IMR-90 (cell line): ENCODE data around the gene ANKRD13D. TPM values are rescaled to one million over a fixed set of nuclear protein-coding genes. Genes with fewer than 3 reads are reported as not detected.

Experiments
- ATAC-seq: fragments of 200-7000 bp; cut with Tn5 transposase; 2 replicates; pipeline ENCODE4 v1.9.1; 2020; ENCODE audit warnings: low read depth, mild to moderate bottlenecking, moderate library complexity
- BruUV-seq: library from RNA; stranded (reverse); fragments of 400-500 nt; replicated peaks from 2 replicates; lab custom pipeline; 2021; lab: Mats Ljungman, UMichigan
- CTCF ChIA-PET: fragments of 300-600 bp; formaldehyde crosslinking; extraction: SDS; loops from one replicate; lab custom pipeline; 2021; ENCODE audit warnings: antibody characterized with exemption; lab: Yijun Ruan, JAX
- POLR2A ChIA-PET: fragments of 300-600 bp; sonication (Branson Sonifier 250); formaldehyde crosslinking; loops from one replicate; lab custom pipeline; 2022; ENCODE audit warnings: antibody characterized with exemption; ENCODE audit not compliant: unreplicated experiment; lab: Charles Lee
- DNase-seq: peaks from one replicate; pipeline ENCODE4 v3.0.0; 2013
- H2AFZ ChIP-seq: replicated peaks from 2 replicates; pipeline ENCODE3; 2013; ENCODE audit warnings: low read length, mild to moderate bottlenecking; ENCODE audit not compliant: poor library complexity
- H2AK5ac ChIP-seq: 2 replicates; pipeline ENCODE4 v1.6.1; 2013; ENCODE audit warnings: low read depth, low read length, inconsistent platforms
- H2AK9ac ChIP-seq: replicated peaks from 2 replicates; pipeline ENCODE3; 2013; ENCODE audit warnings: mild to moderate bottlenecking, low read depth, low read length, moderate library complexity; ENCODE audit not compliant: poor library complexity
- H2BK120ac ChIP-seq: 2 replicates; pipeline ENCODE4 v1.6.1; 2013; ENCODE audit warnings: low read depth, low read length, inconsistent platforms
- H2BK15ac ChIP-seq: 3 replicates; pipeline ENCODE4 v1.6.1; 2013; ENCODE audit warnings: low read depth, low read length, inconsistent platforms
- H2BK20ac ChIP-seq: 2 replicates; pipeline ENCODE4 v1.6.1; 2013; ENCODE audit warnings: low read depth, mild to moderate bottlenecking, inconsistent platforms, low read length, moderate library complexity
- H2BK5ac ChIP-seq: 2 replicates; pipeline ENCODE4 v1.6.1; 2013; ENCODE audit warnings: mild to moderate bottlenecking, low read depth, low read length, inconsistent platforms; ENCODE audit not compliant: poor library complexity, severe bottlenecking
- H3K14ac ChIP-seq: replicated peaks from 2 replicates; pipeline ENCODE4 v1.6.1; 2013; ENCODE audit warnings: low read depth, low read length, inconsistent platforms
- H3K18ac ChIP-seq: 2 replicates; pipeline ENCODE4 v1.6.1; 2013; ENCODE audit warnings: low read depth, low read length, control low read depth
- H3K23ac ChIP-seq: 2 replicates; pipeline ENCODE4 v1.6.1; 2013; ENCODE audit warnings: low read depth, low read length, inconsistent platforms
- H3K27ac ChIP-seq: 2 replicates; pipeline ENCODE4 v1.5.1; 2013; ENCODE audit warnings: mild to moderate bottlenecking, control low read depth, low read length; ENCODE audit not compliant: insufficient read depth
- H3K27me3 ChIP-seq: 2 replicates; pipeline ENCODE4 v1.6.1; 2013; ENCODE audit warnings: low read length; ENCODE audit not compliant: control insufficient read depth, insufficient read depth
- H3K36me3 ChIP-seq: 2 replicates; pipeline ENCODE4 v1.6.1; 2013; ENCODE audit warnings: low read length, mixed read lengths; ENCODE audit not compliant: control insufficient read depth, insufficient read depth
- H3K4ac ChIP-seq: 2 replicates; pipeline ENCODE4 v1.6.1; 2013; ENCODE audit warnings: low read depth, low read length, inconsistent platforms
- H3K4me1 ChIP-seq: 2 replicates; pipeline ENCODE4 v1.6.1; 2013; ENCODE audit warnings: low read length, mixed read lengths; ENCODE audit not compliant: control insufficient read depth, insufficient read depth
- H3K4me2 ChIP-seq: 2 replicates; pipeline ENCODE4 v1.6.1; 2013; ENCODE audit warnings: low read depth, mild to moderate bottlenecking, control low read depth, low read length, moderate library complexity
- H3K4me3 ChIP-seq: 2 replicates; pipeline ENCODE4 v1.5.1; 2013; ENCODE audit warnings: low read depth, mild to moderate bottlenecking, control low read depth, low read length, moderate library complexity; ENCODE audit not compliant: insufficient read depth
- H3K56ac ChIP-seq: 2 replicates; pipeline ENCODE4 v1.6.1; 2013; ENCODE audit warnings: low read length, inconsistent platforms; ENCODE audit not compliant: insufficient read depth; ENCODE audit errors: extremely low read depth
- H3K79me1 ChIP-seq, 2 experiments: 2 replicates each; pipeline ENCODE4 v1.6.1; 2013; ENCODE audit warnings: low read length in 2 of 2, inconsistent platforms in 1 of 2, low read depth in 1 of 2
- H3K9ac ChIP-seq: 2 replicates; pipeline ENCODE4 v1.6.1; 2013; ENCODE audit warnings: low read depth, low read length, control low read depth
- H3K9me1 ChIP-seq: 2 replicates; pipeline ENCODE4 v1.6.1; 2013; ENCODE audit warnings: low read length, inconsistent platforms; ENCODE audit not compliant: insufficient read depth
- H3K9me3 ChIP-seq: 2 replicates; pipeline ENCODE4 v1.6.1; 2013; ENCODE audit warnings: low read length; ENCODE audit not compliant: control insufficient read depth, insufficient read depth
- H4K20me1 ChIP-seq: 2 replicates; pipeline ENCODE4 v1.6.1; 2013; ENCODE audit warnings: low read length, inconsistent platforms; ENCODE audit not compliant: insufficient read depth
- H4K5ac ChIP-seq: 2 replicates; pipeline ENCODE4 v1.6.1; 2013; ENCODE audit warnings: mild to moderate bottlenecking, low read depth, low read length, control low read depth
- H4K8ac ChIP-seq, 2 experiments: 2 replicates each; pipeline ENCODE4 v1.6.1; 2013; ENCODE audit warnings: low read depth in 2 of 2, low read length in 2 of 2, control low read depth in 1 of 2, inconsistent platforms in 1 of 2
- H4K91ac ChIP-seq: 2 replicates; pipeline ENCODE4 v1.6.1; 2013; ENCODE audit warnings: low read depth, low read length, inconsistent platforms; ENCODE audit not compliant: insufficient read depth
- CEBPB ChIP-seq: IDR thresholded peaks from 2 replicates; pipeline ENCODE4 v1.6.1; 2012; ENCODE audit warnings: low read depth, low read length, improper control_type of control experiment
- CHD1 ChIP-seq: IDR thresholded peaks from 2 replicates; pipeline ENCODE4 v1.6.1; 2012; ENCODE audit warnings: low read depth, low read length, improper control_type of control experiment
- FOS ChIP-seq: fragments of 150-350 bp; IDR thresholded peaks from 2 replicates; pipeline ENCODE4 v1.6.1; 2016; ENCODE audit warnings: low read depth, low read length
- MAFK ChIP-seq: IDR thresholded peaks from 2 replicates; pipeline ENCODE4 v1.6.1; 2012; ENCODE audit warnings: low read depth, low read length, improper control_type of control experiment
- MAZ ChIP-seq: IDR thresholded peaks from 2 replicates; pipeline ENCODE4 v1.6.1; 2012; ENCODE audit warnings: low read depth, mild to moderate bottlenecking, low read length, improper control_type of control experiment, moderate library complexity, borderline replicate concordance
- MXI1 ChIP-seq: IDR thresholded peaks from 2 replicates; pipeline ENCODE4 v1.6.1; 2012; ENCODE audit warnings: low read depth, mild to moderate bottlenecking, low read length, moderate library complexity, borderline replicate concordance
- NFE2L2 ChIP-seq: fragments of 150-350 bp; IDR thresholded peaks from 2 replicates; pipeline ENCODE4 v1.6.1; 2016; ENCODE audit warnings: low read depth, mild to moderate bottlenecking, low read length
- POLR2A ChIP-seq: IDR thresholded peaks from 2 replicates; pipeline ENCODE4 v1.6.1; 2012; ENCODE audit warnings: mild to moderate bottlenecking, low read depth, low read length
- RAD21 ChIP-seq: IDR thresholded peaks from 2 replicates; pipeline ENCODE4 v1.6.1; 2012; ENCODE audit warnings: low read length, improper control_type of control experiment
- RFX5 ChIP-seq: IDR thresholded peaks from 2 replicates; pipeline ENCODE4 v1.8.0; 2012; ENCODE audit warnings: low read depth, mild to moderate bottlenecking, low read length, moderate library complexity
- SMC3 ChIP-seq: fragments of 150-350 bp; IDR thresholded peaks from 2 replicates; pipeline ENCODE4 v1.6.1; 2016; ENCODE audit warnings: low read depth, mild to moderate bottlenecking, antibody characterized with exemption, low read length, moderate library complexity
- WGBS, 2 experiments: methylation state at CpG; one replicate each; pipeline versions ENCODE4 v1.1.5 to v1.1.7; 2013; ENCODE audit warnings: missing lambda C conversion rate in 2 of 2; ENCODE audit not compliant: insufficient read length in 1 of 2; ENCODE audit errors: extremely low coverage in 2 of 2; 5-methylcytosine and 5-hydroxymethylcytosine counted together
- dilution Hi-C: fragments of 300-500 bp; cut with HindIII; formaldehyde crosslinking; loops from one replicate; pipeline ENCODE4 v1.14.3; 2018; ENCODE audit warnings: low sequenced_read_pairs; ENCODE audit not compliant: unreplicated experiment
- in situ Hi-C: fragments of 300-500 bp; cut with MboI; formaldehyde crosslinking; loops from 3 replicates; pipeline ENCODE4 v1.14.3; 2019; ENCODE audit warnings: low sequenced_read_pairs, inconsistent platforms, mixed read lengths
- intact Hi-C: fragments of 100-400 bp; cut with micrococcal nuclease; formaldehyde crosslinking; loops from 2 replicates; pipeline ENCODE4 v1.10.0; 2022
- polyA plus RNA-seq, 3 experiments: library from polyadenylated mRNA; depleted of rRNA; stranded (reverse); fragments of >200 nt; gene quantifications; 2 replicates each; pipeline ENCODE4 v1.2.3, GENCODE V29; 2012; ENCODE audit warnings: low replicate concordance in 1 of 3
- total RNA-seq: library from RNA; depleted of rRNA; stranded (reverse); fragments of >200 nt; gene quantifications from 2 replicates; pipeline ENCODE4 v1.2.3, GENCODE V29; 2012
- TF ChIP-seq, protein P1 (sequence below): fragments of 150-350 bp; IDR thresholded peaks from 2 replicates; pipeline ENCODE4 v1.6.1; 2017; ENCODE audit warnings: mild to moderate bottlenecking, antibody characterized with exemption, low read length, low read depth
- TF ChIP-seq, protein P2 (sequence below): fragments of 150-350 bp; IDR thresholded peaks from 2 replicates; pipeline ENCODE4 v1.6.1; 2016; ENCODE audit warnings: low read depth, mild to moderate bottlenecking, low read length, moderate library complexity, borderline replicate concordance
- TF ChIP-seq, protein P3 (sequence below): conservative IDR thresholded peaks from 2 replicates; pipeline ENCODE4 v1.5.1; 2012; ENCODE audit warnings: mild to moderate bottlenecking, low read depth, low read length, improper control_type of control experiment

The ANKRD13D gene
- total and polyA plus RNA-seq, 2 of the 4 experiments (the other 2 are of a cell fraction) = 7.3 to 38.4 TPM

DNA sequence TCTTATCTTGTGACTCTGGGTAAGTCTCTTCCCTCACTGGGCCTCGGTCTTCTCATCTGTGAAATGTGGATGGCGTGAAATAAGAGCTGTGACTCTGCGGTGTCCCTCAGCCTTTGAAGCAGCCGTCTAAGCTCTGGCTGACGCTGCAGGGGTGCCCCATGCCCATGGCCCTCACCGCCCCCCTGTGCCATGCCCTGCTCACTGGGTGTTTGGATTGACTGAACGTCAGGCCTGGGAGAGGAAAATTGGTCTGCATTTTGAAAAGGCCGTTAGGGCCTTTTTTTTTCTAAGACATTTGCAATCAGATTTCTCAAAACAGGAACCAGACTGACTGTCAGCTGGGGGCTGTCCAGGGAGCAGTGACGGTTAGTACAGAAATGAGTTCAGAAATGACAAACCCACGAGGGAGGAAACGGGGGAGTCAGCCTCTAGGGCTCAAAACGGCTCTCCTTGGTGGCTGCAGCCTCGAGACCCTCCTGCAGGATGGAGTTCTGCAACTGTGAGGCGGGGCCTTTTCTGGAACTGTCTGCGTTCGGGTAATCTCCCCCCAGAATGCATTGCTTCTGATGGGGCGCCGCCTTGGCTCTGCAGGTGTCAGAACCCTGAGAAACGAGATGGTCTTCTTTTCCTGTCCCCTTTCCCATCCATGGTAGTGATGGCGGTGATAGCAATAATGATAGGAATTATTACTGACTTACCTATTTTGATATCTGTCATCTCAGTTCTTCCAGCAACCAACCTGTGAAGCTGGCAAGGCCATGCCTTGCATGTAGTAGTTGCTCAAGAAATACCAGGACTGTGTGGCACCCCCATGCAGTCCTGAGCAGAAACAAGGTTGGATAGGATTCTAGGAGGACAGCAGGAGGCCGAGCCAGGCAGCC lies 20.8 kb upstream of the ANKRD13D start:
- no peak overlapping the region for H3K18ac ChIP-seq
- BruUV-seq = no TSS peak
- intact Hi-C loops = no loop called here
- no peaks in the 10 kb centered on the region for H3K9me3 ChIP-seq
- peaks cover 44% of the 10 kb centered on the region for H4K20me1 ChIP-seq
- peaks cover 33% of the 10 kb centered on the region for H3K4me1 ChIP-seq
- no peaks in the 10 kb centered on the region for H3K27me3 ChIP-seq
- no peak for ATAC-seq
- H3K36me3 ChIP-seq = peaks cover 10% of the 10 kb centered on the region; the same call in 1 of the 2 replicates
- H2BK20ac ChIP-seq = no peak overlapping the region
- H4K5ac ChIP-seq = no peak overlapping the region
- H3K4me2 ChIP-seq = peak overlapping the region; percentile 87; the same call in 1 of the 2 replicates
- no peak overlapping the region for H3K27ac ChIP-seq
- no peak overlapping the region for H3K4ac ChIP-seq
- H4K91ac ChIP-seq = no peak overlapping the region
- no peak overlapping the region for H2BK5ac ChIP-seq
- no peak overlapping the region for H4K8ac ChIP-seq
- 0 out of 2 replicates have a peak overlapping the region, but pooled peaks have one; percentile 2 for H3K9ac ChIP-seq
- peak overlapping the region; percentile 98 for H2AK9ac ChIP-seq
- no peak overlapping the region for H2AFZ ChIP-seq
- H2BK120ac ChIP-seq = no peak overlapping the region
- H3K9me1 ChIP-seq = peaks cover 36% of the 10 kb centered on the region
- H3K79me1 ChIP-seq = peaks cover 18 to 71% of the 10 kb centered on the region in 2 experiments; a peak in 3 of 4 replicates
- peak overlapping the region; percentile 33; the same call in 1 of the 2 replicates for H2AK5ac ChIP-seq
- in situ Hi-C loops = no loop called here
- no peak overlapping the region for H3K4me3 ChIP-seq
- WGBS, 2 experiments = 60% methylated on average over 7 of the region's 21 CpGs; no CpG with 5 or more reads in 1 of the 2 experiments
- CTCF ChIA-PET = interaction anchor here (3.1 kb wide), 1 partner anchor 49 kb away, joined by 10 read pairs; no protein-coding TSS in a partner anchor
- no peak overlapping the region; the same call in 1 of the 2 replicates for H3K23ac ChIP-seq
- H3K56ac ChIP-seq = no peak overlapping the region
- no peak overlapping the region for H3K14ac ChIP-seq
- DNase-seq = no peak
- dilution Hi-C loops = no loop called here
- H2BK15ac ChIP-seq = no peak overlapping the region
- POLR2A ChIA-PET = no interaction called here
- TF ChIP-seq CEBPB = no peak
- no peak for TF ChIP-seq POLR2A
- TF ChIP-seq CHD1 = no peak
- no peak for TF ChIP-seq SMC3
- no peak for TF ChIP-seq FOS
- TF ChIP-seq MAZ = no peak
- TF ChIP-seq, protein P1, sequence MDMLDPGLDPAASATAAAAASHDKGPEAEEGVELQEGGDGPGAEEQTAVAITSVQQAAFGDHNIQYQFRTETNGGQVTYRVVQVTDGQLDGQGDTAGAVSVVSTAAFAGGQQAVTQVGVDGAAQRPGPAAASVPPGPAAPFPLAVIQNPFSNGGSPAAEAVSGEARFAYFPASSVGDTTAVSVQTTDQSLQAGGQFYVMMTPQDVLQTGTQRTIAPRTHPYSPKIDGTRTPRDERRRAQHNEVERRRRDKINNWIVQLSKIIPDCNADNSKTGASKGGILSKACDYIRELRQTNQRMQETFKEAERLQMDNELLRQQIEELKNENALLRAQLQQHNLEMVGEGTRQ = no peak
- TF ChIP-seq MAFK = no peak
- TF ChIP-seq RFX5 = no peak
- no peak for TF ChIP-seq RAD21
- no peak for TF ChIP-seq NFE2L2
- TF ChIP-seq, protein P2, sequence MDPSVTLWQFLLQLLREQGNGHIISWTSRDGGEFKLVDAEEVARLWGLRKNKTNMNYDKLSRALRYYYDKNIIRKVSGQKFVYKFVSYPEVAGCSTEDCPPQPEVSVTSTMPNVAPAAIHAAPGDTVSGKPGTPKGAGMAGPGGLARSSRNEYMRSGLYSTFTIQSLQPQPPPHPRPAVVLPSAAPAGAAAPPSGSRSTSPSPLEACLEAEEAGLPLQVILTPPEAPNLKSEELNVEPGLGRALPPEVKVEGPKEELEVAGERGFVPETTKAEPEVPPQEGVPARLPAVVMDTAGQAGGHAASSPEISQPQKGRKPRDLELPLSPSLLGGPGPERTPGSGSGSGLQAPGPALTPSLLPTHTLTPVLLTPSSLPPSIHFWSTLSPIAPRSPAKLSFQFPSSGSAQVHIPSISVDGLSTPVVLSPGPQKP = no peak
- TF ChIP-seq, protein P3, sequence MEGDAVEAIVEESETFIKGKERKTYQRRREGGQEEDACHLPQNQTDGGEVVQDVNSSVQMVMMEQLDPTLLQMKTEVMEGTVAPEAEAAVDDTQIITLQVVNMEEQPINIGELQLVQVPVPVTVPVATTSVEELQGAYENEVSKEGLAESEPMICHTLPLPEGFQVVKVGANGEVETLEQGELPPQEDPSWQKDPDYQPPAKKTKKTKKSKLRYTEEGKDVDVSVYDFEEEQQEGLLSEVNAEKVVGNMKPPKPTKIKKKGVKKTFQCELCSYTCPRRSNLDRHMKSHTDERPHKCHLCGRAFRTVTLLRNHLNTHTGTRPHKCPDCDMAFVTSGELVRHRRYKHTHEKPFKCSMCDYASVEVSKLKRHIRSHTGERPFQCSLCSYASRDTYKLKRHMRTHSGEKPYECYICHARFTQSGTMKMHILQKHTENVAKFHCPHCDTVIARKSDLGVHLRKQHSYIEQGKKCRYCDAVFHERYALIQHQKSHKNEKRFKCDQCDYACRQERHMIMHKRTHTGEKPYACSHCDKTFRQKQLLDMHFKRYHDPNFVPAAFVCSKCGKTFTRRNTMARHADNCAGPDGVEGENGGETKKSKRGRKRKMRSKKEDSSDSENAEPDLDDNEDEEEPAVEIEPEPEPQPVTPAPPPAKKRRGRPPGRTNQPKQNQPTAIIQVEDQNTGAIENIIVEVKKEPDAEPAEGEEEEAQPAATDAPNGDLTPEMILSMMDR = no peak
- no peak for TF ChIP-seq MXI1
